C4-2B (cell line): ENCODE results near the gene CRLF1.
"Not testable (repeated sequence)": the region's sequence is repeated elsewhere in the genome, so short reads cannot be mapped to it uniquely, and the experiment has no call there.

Experiments used
- H3K27ac ChIP-seq: fragments of 450-650 bp; 2 replicates; pipeline ENCODE4 v1.5.1; 2017
- CTCF ChIP-seq: fragments of 450-650 bp; conservative IDR thresholded peaks from 2 replicates; pipeline ENCODE4 v1.5.1; 2017; ENCODE audit warnings: mild to moderate bottlenecking
- ZFX ChIP-seq: fragments of 450-650 bp; IDR thresholded peaks from 2 replicates; pipeline ENCODE4 v1.6.1; 2017

CRLF1 gene

GRCh38 chr19:18594096-18594823 is 12.3 kb downstream of the CRLF1 start:
- TF ChIP-seq CTCF (peak; percentile 97), ZFX (no peak)
- H3K27ac ChIP-seq: peak overlapping the region; percentile 52

- TF ChIP-seq CTCF (no peak), ZFX (no peak)
- peak overlapping the region; percentile 52 for H3K27ac ChIP-seq
These were observed 13.1 kb downstream of the CRLF1 start for GRCh38 chr19:18593367-18594095.

- not testable (repeated sequence) for H3K27ac ChIP-seq
These were observed 13.9 kb downstream of the CRLF1 start for GRCh38 chr19:18592732-18593131.

- no peak overlapping the region for H3K27ac ChIP-seq
- TF ChIP-seq CTCF: no peak
- TF ChIP-seq ZFX: no peak
These were observed 14.7 kb downstream of the CRLF1 start for GRCh38 chr19:18591735-18592385.

- peak overlapping the region; percentile 93 for H3K27ac ChIP-seq
- peak; percentile 56 for TF ChIP-seq CTCF
- TF ChIP-seq ZFX: no peak
These were observed 16.0 kb downstream of the CRLF1 start for GRCh38 chr19:18590273-18591272.

GRCh38 chr19:18589380-18590272 is 17.0 kb downstream of the CRLF1 start:
- peak overlapping the region; percentile 93 for H3K27ac ChIP-seq
- TF ChIP-seq ZFX: peak; percentile 66; the same call in 1 of the 2 replicates
- no peak for TF ChIP-seq CTCF
